ENCODE results near the gene C2orf72.

- TF ChIP-seq CREB1 (IDR thresholded peaks at IDR 0.05; ENCODE audit: low read depth) = no peak
- no peak for TF ChIP-seq MAX (IDR thresholded peaks at IDR 0.05)
- TF ChIP-seq ZBTB7A (IDR thresholded peaks at IDR 0.05; ENCODE audit: low read depth) = no peak
- TF ChIP-seq TAF1 (IDR thresholded peaks at IDR 0.05; ENCODE audit: low read depth) = no peak
- no peak for TF ChIP-seq YY1 (IDR thresholded peaks at IDR 0.05; ENCODE audit: low read depth)
- TF ChIP-seq EP300 (IDR thresholded peaks at IDR 0.05; ENCODE audit: borderline replicate concordance) = no peak
- no peak for TF ChIP-seq EGR1 (IDR thresholded peaks at IDR 0.05)
- no peak for TF ChIP-seq FOXM1 (IDR thresholded peaks at IDR 0.05; ENCODE audit: borderline replicate concordance, low read depth)
Observed at GRCh38 chr2:230991598-230991997, 45.7 kb upstream of the C2orf72 start.
